Loucy (cell line): ENCODE measurements around the gene ROBO2.

Experiments
- EZH2phosphoT487 ChIP-seq: fragments of 200-600 bp; IDR thresholded peaks from 2 replicates; pipeline ENCODE4 v1.6.1; 2018; ENCODE audit warnings: antibody characterized with exemption, mild to moderate bottlenecking, moderate library complexity, borderline replicate concordance
- TF ChIP-seq, protein P1 (sequence below): fragments of 200-600 bp; sonication (generic); conservative IDR thresholded peaks from 2 replicates; pipeline ENCODE4 v1.5.1; 2014; ENCODE audit warnings: mild to moderate bottlenecking, antibody characterized with exemption, low read length

DNA sequence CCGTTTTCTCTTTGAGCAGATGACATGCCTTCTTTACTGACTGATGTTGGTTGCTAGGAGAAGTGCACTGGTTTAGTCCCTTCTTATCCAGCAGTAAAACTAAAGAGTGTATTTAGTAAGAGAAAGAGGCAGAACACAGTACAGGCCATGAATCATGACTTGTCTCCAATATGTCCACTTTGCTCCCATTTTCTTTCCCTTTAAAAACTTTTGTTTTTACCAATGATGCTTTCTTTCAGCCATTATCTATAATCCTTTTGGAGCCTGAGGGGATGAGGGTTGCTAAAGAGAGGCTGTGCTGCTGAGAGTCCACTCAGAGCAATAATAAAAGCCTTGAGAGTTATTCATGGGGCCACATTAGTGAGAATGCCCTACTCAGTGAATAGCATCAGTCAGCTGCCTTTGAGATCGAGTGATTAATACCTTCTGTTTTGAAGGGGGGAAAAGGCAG, 12.2 kb downstream of the ROBO2 start:
- TF ChIP-seq, protein P1, sequence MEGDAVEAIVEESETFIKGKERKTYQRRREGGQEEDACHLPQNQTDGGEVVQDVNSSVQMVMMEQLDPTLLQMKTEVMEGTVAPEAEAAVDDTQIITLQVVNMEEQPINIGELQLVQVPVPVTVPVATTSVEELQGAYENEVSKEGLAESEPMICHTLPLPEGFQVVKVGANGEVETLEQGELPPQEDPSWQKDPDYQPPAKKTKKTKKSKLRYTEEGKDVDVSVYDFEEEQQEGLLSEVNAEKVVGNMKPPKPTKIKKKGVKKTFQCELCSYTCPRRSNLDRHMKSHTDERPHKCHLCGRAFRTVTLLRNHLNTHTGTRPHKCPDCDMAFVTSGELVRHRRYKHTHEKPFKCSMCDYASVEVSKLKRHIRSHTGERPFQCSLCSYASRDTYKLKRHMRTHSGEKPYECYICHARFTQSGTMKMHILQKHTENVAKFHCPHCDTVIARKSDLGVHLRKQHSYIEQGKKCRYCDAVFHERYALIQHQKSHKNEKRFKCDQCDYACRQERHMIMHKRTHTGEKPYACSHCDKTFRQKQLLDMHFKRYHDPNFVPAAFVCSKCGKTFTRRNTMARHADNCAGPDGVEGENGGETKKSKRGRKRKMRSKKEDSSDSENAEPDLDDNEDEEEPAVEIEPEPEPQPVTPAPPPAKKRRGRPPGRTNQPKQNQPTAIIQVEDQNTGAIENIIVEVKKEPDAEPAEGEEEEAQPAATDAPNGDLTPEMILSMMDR: no peak
- no peak for TF ChIP-seq EZH2phosphoT487
